HepG2 (cell line): ENCODE results near the gene ABHD15. TPM values are rescaled to one million over a fixed set of nuclear protein-coding genes. Genes with fewer than 3 reads are reported as not detected.

ENCODE experiments used
- ATAC-seq: fragments of 200-7000 bp; cut with Tn5 transposase; 3 replicates; pipeline ENCODE4 v1.9.1; 2020; ENCODE audit warnings: mild to moderate bottlenecking, moderate library complexity
- BruUV-seq: library from RNA; stranded (reverse); fragments of 400-500 nt; replicated peaks from 2 replicates; lab custom pipeline; 2021; lab: Mats Ljungman, UMichigan
- CTCF ChIA-PET: fragments of 300-600 bp; formaldehyde crosslinking; extraction: SDS; loops from one replicate; lab custom pipeline; 2021; ENCODE audit warnings: low total read pairs, inconsistent platforms, low intra/inter-chr PET ratio; lab: Yijun Ruan, JAX
- POLR2A ChIA-PET: fragments of 350-600 bp; sonication (Branson Sonifier 250); formaldehyde crosslinking; loops from one replicate; lab custom pipeline; 2020; ENCODE audit warnings: antibody characterized with exemption, inconsistent platforms; lab: Yijun Ruan, JAX
- DNase-seq: peaks from one replicate; pipeline ENCODE4 v3.0.0-alpha.2; 2015; ENCODE audit warnings: low spot score
- FAIRE-seq: peaks from 3 replicates; lab custom pipeline; 2011; peaks lifted over from hg19 to GRCh38; lab: Jason Lieb, UNC
- H2AFZ ChIP-seq: one replicate; pipeline ENCODE4 v1.6.1; 2011; ENCODE audit warnings: low read length, inconsistent platforms
- H3K27ac ChIP-seq: fragments of 300-600 bp; 3 replicates; pipeline ENCODE4 v1.8.0; 2011; ENCODE audit warnings: mixed run types, mild to moderate bottlenecking, mixed read lengths, low read length, inconsistent platforms; ENCODE audit not compliant: insufficient read depth; ENCODE audit errors: extremely low read length
- H3K27me3 ChIP-seq, 2 experiments: fragments of 200-600 bp in 1 of 2; 2 replicates in 1 of 2; 3 replicates in 1 of 2; pipeline versions ENCODE4 v1.6.0 to v1.8.0; 2011; ENCODE audit warnings: low read length in 2 of 2, mild to moderate bottlenecking in 2 of 2, moderate library complexity in 2 of 2, inconsistent platforms in 1 of 2; ENCODE audit not compliant: insufficient read depth in 2 of 2, control insufficient read depth in 1 of 2
- H3K36me3 ChIP-seq, 2 experiments: fragments of 200-600 bp in 1 of 2; replicated peaks in 1 of 2; 2 replicates in 1 of 2; 3 replicates in 1 of 2; pipeline versions ENCODE4 v1.5.1 to v1.8.0; 2011; ENCODE audit warnings: low read length in 2 of 2, inconsistent platforms in 1 of 2; ENCODE audit not compliant: insufficient read depth in 2 of 2, control insufficient read depth in 1 of 2
- H3K4me1 ChIP-seq: 2 replicates; pipeline ENCODE4 v1.5.1; 2012; ENCODE audit warnings: low read length, inconsistent platforms; ENCODE audit not compliant: insufficient read depth
- H3K4me2 ChIP-seq: 2 replicates; pipeline ENCODE4 v1.6.0; 2011; ENCODE audit warnings: low read depth, low read length, inconsistent platforms
- H3K4me3 ChIP-seq, 3 experiments: fragments of 200-600 bp in 1 of 3; sonication (generic), shearing (Covaris generic) in 1 of 3; replicated peaks in 1 of 3; 2 replicates each; pipeline ENCODE4 v1.5.1; 2011 to 2016; ENCODE audit warnings: low read length in 3 of 3, inconsistent platforms in 2 of 3, low read depth in 2 of 3, mild to moderate bottlenecking in 2 of 3, control low read depth in 1 of 3, mixed read lengths in 1 of 3; ENCODE audit not compliant: insufficient read depth in 1 of 3
- H3K79me2 ChIP-seq: one replicate; pipeline ENCODE4 v1.6.1; 2011; ENCODE audit warnings: low read length, inconsistent platforms; ENCODE audit not compliant: insufficient read depth
- H3K9ac ChIP-seq: 2 replicates; pipeline ENCODE4 v1.6.0; 2011; ENCODE audit warnings: mild to moderate bottlenecking, low read depth, low read length, inconsistent platforms; ENCODE audit not compliant: insufficient read depth
- H3K9me3 ChIP-seq: 2 replicates; pipeline ENCODE4 v1.5.1; 2012; ENCODE audit warnings: mild to moderate bottlenecking, low read length
- H4K20me1 ChIP-seq: 2 replicates; pipeline ENCODE4 v1.6.0; 2011; ENCODE audit warnings: inconsistent platforms, mild to moderate bottlenecking, low read length, moderate library complexity; ENCODE audit not compliant: insufficient read depth
- CSRNP2 ChIP-seq: sonication (generic); formaldehyde crosslinking; conservative IDR thresholded peaks from 2 replicates; pipeline ENCODE4 v1.8.0; 2022; ENCODE audit warnings: low read depth, missing genetic modification reagents
- HNF1B ChIP-seq: sonication (generic); formaldehyde crosslinking; IDR thresholded peaks from 2 replicates; pipeline ENCODE4 v1.5.1; 2020; ENCODE audit warnings: mild to moderate bottlenecking, moderate library complexity, missing genetic modification reagents
- MXI1 ChIP-seq: IDR thresholded peaks from 3 replicates; pipeline ENCODE4 v1.6.1; 2012; ENCODE audit warnings: low read depth, low read length, inconsistent platforms, borderline replicate concordance
- RAD21 ChIP-seq: fragments of 450-650 bp; formaldehyde crosslinking; IDR thresholded peaks from 2 replicates; pipeline ENCODE4 v1.5.0; 2020; ENCODE audit warnings: mild to moderate bottlenecking
- ZNF263 ChIP-seq: sonication (generic); formaldehyde crosslinking; IDR thresholded peaks from 2 replicates; pipeline ENCODE4 v1.4.0; 2020; ENCODE audit warnings: missing genetic modification reagents
- ZNF33B ChIP-seq: sonication (generic); formaldehyde crosslinking; IDR thresholded peaks from 2 replicates; pipeline ENCODE4 v1.5.1; 2020; ENCODE audit warnings: mild to moderate bottlenecking, missing genetic modification reagents
- ZNF766 ChIP-seq: sonication (generic); formaldehyde crosslinking; IDR thresholded peaks from 2 replicates; pipeline ENCODE4 v1.5.0; 2020; ENCODE audit warnings: missing genetic modification reagents, borderline replicate concordance
- WGBS: methylation state at CpG from one replicate; pipeline ENCODE4 v1.1.6; 2017; ENCODE audit warnings: low lambda C conversion rate; 5-methylcytosine and 5-hydroxymethylcytosine counted together
- in situ Hi-C: cut with HindIII; loops from 2 replicates; pipeline ENCODE4 v1.10.0; 2017; ENCODE audit warnings: low pct_unique_long_range_greater_than_20kb; ENCODE audit not compliant: extremely low pct_ligation_motif_present
- intact Hi-C: fragments of 100-400 bp; cut with micrococcal nuclease; formaldehyde crosslinking; loops from one replicate; pipeline ENCODE4 v1.10.0; 2022; ENCODE audit not compliant: unreplicated experiment
- polyA plus RNA-seq, 8 experiments: library from polyadenylated mRNA; depleted of rRNA in 3 of 8; stranded (reverse) in 7 of 8; unstranded in 1 of 8; fragments of >200 nt; fragmentation: Illumina TruSeq in 4 of 8; extraction: Trizol in 4 of 8; gene quantifications; 2 replicates each; pipeline versions ENCODE4 v1.2.1 to v1.2.3, GENCODE V29; 2011 to 2016; ENCODE audit warnings: low read depth in 4 of 8, missing spikeins in 1 of 8, mixed read lengths in 1 of 8; ENCODE audit not compliant: insufficient read depth in 1 of 8
- total RNA-seq, 5 experiments: library from RNA; depleted of rRNA; stranded (reverse); fragments of >200 nt; fragmentation: Illumina TruSeq; extraction: Trizol; gene quantifications; 2 replicates each; pipeline ENCODE4 v1.2.3, GENCODE V29; 2016; ENCODE audit warnings: low read depth in 1 of 5

Gene ABHD15
- total and polyA plus RNA-seq, 2 of the 13 experiments (the other 11 are each of a cell fraction or from before 2014, with no cell fraction given) = 2.4 to 7.7 TPM

DNA sequence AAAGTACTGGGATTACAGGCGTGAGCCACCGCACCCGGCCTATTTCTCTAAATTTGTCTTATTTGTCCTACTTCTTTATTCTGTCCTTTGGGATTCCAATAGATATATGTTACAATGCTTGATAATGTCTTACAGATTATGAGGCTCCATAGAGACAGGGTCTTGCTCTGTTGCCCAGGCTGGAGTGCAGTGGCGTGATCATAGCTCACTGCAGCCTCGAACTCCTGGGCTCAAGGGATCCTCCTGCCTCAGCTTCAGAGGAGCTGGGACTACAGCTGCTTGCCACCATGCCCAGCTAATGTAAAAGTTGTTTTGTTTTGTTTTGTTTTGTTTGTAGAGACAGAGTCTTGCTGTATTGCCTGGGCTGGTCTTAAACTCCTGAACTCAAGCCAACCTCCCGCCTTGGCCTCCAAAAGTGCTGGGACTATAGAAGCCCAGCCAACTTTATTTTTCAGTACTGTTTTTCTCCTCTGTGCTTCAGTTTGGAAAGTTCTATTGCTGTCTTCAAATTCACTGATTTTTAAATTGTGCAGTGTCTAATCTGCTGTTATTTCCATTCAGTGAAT, 36.4 kb upstream of the ABHD15 start (continued):
- TF ChIP-seq CSRNP2 (CRISPR knock-in tag) (no peak), HNF1B (CRISPR knock-in tag) (no peak), MXI1 (no peak), ZNF766 (CRISPR knock-in tag) (no peak), RAD21 (CRISPR knock-in tag) (no peak)
- TF ChIP-seq, all 625 proteins: peak for 0

DNA sequence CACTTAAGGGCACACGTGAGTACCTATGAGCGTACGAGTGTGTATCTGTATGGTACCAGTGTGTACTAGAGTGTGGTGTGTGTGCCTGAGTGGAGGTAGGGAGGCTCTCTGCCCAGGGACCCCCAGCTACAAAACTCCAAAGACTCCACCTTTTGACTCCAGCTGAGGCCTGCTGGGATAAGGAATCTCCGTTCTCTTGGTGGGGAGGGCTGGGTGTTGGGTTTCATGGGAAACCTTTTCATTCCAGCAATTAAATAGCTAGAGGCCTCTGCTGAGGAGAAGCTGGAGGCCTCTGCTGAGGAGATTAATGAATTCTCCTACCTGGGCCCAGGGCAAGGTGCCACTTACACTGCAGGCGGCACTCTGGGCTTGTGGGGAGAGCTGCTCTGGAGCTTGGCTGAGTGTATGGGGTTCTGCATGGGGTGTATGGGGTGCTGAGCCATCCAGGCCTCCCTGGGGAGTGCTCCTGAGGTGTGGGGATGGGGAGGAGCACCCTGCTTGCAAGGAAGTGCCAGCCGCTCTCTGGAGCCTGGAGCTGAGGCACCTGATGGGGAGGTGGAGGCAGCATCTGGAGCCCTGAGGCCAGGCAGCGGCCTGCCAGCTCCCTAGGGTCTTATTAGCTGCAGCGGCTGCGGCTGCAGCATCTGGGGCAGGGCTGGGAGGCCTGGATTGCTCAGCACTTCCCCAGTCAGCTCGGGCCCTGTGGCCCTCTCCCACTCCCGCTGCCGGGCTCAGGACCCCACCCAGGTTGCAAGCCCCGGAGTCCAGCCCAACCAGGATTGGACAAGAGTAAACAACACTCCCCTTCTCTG, 30.7 kb upstream of the ABHD15 start:
- Histone ChIP-seq H3K9me3 (no peaks in the 10 kb centered on the region), H3K36me3 (no peaks in the 10 kb centered on the region), H3K4me1 (peaks cover 43% of the 10 kb centered on the region), H2AFZ (no peak overlapping the region), H3K27me3 (peaks cover 3 to 33% of the 10 kb centered on the region in 2 experiments; a peak in 3 of 5 replicates), H3K4me3 (no peak overlapping the region), H3K9ac (no peak overlapping the region), H3K79me2 (no peaks in the 10 kb centered on the region), H4K20me1 (no peaks in the 10 kb centered on the region), H3K27ac (no peak overlapping the region), H3K4me2 (no peak overlapping the region)
- in situ Hi-C loops (no loop called here), intact Hi-C loops (loop anchor here (10.0 kb wide), 1 partner anchor 223 kb away; no protein-coding TSS in a partner anchor)
- CTCF ChIA-PET = no interaction called here
- DNase-seq (no peak), FAIRE-seq (no peak), ATAC-seq (no peak)
- 34% methylated on average over 5 of the region's 13 CpGs for WGBS
- BruUV-seq = no TSS peak
- POLR2A ChIA-PET = no interaction called here
- TF ChIP-seq ZNF263 (CRISPR knock-in tag) (peak; percentile 47; the same call in 1 of the 2 replicates), ZNF33B (CRISPR knock-in tag) (no peak)
